HK-2 (cell line): ENCODE measurements around the gene SPINDOC.
A peak's percentile ranks its signal among the peaks of the same experiment; 100 is the strongest.
"Not testable (repeated sequence)": the region's sequence is repeated elsewhere in the genome, so short reads cannot be mapped to it uniquely, and the experiment has no call there.

ENCODE experiments used
- DNase-seq: peaks from one replicate; pipeline ENCODE4 v3.0.0-alpha.2; 2018; ENCODE audit not compliant: unreplicated experiment

Gene SPINDOC

DNA sequence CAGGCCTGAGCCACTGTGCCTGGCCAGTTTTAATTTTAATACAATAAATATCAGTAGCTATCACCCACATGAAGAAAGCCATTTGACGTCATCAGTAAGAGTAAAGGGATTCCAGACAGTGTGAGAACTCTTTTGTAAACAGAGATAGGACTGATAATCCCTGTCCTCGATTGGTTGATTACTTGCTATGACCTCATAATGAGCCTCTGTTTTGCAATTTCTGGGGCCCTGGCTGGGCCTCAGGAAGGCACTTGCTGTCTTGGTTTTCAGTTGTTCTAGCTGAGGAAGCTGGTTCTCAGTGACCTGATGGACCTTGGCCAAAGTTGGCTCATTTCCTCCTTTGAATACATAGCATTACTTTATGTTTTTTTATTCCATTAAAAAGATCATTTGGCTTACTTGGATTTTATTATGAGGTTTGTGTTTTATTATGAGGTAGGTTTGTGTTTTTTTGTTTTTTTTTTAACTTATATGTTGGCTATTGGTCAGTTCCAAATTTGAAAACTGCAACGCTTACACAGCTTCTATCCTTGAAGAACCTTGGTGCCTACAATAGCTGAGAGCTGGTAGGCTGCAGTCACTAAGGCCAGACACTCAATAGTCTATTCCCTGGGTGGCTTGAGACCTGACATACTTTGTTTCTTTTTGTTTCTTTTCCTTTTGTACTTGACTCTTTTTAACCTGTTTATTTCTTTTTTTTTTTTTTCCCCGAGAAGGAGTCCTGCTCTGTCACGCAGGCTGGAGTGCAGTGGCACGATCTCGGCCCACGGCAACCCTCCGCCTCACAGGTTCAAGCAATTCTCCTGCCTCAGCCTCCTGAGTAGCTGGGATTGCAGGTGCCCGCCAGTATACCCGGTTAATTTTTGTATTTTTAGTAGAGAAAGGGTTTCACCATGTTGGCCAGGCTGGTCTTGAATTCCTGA, 45.6 kb downstream of the SPINDOC start:
- DNase-seq, result no peak

DNA sequence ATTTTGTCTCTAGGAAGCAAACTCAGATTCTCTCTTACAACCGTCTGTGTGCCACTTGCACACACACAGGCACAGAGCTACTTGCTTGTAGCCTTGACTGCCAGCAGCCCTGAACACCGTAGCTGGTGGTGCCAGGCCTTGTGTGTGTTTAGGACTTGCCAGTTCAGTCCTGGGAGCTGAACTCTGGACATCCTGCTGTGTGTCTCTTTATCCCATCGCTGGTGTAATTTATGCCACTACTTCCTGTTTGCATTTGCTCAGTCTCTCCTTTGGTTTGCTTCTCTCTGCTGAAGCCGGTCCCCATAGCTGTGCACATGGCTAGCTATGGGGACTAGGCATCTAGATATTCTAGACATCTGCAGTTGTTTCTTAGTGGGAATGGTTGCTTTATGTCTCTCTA, 49.7 kb downstream of the SPINDOC start:
- DNase-seq, result no peak

DNA sequence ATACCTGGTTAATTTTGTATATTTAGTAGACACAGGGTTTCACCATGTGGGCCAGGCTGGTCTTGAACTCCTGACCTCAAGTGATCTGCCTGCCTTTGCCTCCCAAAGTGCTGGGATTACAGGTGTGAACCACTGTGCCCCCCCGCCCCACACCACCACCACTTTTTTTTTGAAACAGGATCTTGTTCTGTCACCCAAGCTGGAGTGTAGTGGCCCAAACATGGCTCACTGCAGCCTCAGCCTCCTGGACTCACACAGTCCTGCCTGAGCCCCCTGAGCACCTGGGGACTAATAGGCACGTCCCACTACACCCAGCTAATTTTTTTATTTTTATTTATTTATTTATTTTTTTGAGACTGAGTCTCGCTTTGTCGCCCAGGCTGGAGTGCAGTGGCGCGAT, 50.4 kb downstream of the SPINDOC start:
- DNase-seq, result not testable (repeated sequence)

DNA sequence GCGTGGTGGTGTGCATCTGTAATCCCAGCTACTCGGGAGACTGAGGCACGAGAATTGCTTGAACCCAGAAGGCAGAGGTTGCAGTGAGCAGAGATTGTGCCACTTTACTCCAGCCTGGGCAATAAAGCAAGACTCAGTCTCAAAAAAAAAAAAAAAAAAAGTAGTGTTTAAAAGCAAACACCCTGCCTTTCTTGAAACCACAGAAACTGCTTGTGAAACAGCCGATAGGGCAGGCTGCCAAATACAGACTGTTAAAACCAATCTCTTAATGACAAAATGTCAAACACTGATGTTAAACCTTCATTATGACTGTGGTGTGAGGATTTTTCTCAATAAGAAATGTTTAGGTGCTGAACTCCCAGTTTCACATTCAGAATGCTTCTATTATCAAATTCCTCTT, 53.0 kb downstream of the SPINDOC start:
- no peak for DNase-seq

DNA sequence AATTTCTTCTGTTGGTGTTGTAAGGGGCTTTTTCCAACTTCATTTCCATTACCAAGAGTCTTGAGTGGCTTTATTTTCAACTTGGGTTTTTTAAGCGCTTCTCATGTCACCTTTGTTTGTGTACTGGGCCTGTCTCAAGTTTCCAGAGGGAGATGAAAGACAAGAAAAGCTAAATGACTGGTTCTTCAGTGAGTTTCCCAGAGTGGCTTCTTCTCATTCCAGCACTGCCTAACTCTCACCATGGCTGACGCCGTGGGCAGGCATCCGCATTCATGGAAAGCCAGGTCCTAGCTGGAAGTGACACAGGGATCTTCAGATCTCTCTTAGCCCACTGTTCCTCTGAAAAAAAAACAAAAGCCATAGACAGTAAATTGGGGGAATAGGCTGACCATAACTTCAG, 54.3 kb downstream of the SPINDOC start:
- no peak for DNase-seq

DNA sequence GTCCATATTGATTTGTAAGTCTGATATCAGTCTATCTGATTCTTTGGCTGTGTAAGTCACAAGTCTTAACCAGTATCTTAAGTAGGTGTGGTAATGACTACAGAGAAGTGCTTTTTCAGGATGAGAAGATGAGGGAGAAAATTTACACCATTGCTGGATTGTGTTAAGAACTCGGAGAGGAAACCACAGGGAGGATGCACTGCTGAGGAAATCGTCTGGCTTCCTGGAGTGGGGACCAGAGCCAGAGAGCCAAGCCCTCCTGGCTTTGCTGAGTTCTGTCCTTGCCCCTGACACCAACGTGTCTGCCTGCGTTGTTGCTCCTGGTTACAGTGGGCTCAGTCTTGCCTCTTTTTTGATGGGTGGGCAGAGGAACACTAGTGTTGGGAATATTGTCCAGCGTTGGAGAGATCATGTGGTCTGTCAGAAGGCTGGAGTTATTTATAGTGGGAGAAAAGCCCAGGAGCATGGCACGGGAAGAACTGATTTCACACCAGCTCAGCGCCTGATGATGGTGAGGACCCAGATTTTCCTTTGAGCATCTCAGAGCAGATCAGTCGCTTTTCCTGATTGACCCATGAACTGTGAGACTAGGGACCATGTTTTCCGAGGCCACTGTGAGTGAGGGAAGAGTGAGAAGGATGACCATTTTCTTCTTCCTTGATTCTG, 55.3 kb downstream of the SPINDOC start:
- DNase-seq, result no peak

DNA sequence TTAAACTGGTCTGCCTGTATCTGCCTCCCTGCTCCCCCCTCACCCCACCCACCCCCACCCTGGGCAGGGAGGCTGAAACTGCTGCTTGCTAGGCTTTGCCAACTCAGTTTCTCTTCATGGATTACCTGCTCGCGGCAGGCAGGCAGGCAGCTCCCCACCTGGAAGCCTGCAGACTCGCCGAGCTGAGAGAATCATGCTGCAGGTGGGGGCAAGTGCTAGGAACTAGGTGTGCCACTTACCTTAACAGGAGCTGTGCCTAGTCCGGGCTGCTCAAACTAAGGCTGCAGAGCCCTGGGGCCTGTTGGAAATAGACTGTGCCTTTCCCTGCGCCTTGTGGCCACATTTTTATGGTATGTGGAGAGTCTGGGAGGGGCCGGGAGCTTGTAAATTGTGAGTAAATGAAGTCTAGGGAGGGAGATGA, 55.9 kb downstream of the SPINDOC start:
- DNase-seq, result no peak

DNA sequence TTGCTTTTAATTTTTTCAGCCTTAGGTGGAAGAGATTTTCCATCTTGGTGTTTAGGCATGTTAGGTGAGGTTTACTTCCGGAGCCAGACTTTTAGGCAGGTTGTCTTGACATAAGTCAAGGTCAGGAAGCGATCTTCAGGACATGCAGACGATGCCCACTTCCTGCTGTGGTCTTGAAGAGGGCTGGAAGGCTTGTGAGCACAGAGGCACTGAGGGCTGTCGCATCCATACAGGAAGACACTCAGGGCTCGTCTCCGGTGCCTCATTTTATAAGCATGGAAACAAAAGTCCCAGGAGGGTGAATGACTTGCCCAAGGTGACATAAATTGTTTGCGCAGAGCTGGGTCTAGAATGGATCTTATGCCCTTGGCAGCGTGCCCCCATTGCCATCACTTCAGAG, 56.4 kb downstream of the SPINDOC start:
- DNase-seq, result no peak

DNA sequence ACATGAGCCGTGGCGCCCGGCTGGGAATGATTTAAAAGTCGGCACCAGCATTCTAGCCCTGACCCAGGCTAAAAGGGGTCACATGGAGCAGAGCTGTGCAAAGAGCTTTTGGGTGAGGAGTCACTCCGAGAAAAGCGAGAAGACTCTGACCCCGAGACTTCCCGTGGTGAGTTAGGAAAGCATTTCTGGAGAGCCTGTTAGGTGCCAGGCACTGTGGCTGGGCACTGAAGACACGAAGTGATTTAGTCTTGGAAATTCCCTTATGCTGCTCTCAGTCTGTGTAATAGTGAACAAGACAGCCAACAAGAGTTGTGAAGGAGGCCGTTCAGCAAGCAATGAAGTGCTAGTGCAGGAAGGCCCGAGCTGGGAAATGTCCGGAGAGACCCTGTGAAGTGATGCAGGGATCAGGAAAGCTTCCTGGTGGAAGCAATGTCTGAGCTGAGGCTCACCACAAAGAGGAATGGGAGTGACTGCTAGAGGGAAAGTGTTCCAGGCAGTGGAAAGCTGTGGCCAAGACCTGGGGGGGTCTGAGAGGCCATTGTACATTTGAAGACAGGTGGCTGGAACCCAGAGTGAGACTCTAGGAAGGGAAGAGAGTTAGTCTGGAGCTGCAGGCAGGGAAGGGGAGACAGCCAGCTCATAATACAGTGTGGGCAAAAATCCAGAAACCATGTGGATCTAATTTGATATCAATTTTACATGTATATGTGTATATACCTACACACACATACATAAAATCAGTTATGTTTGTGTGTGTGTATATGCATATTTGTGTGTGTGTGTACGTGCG, 57.3 kb downstream of the SPINDOC start:
- DNase-seq, result no peak

DNA sequence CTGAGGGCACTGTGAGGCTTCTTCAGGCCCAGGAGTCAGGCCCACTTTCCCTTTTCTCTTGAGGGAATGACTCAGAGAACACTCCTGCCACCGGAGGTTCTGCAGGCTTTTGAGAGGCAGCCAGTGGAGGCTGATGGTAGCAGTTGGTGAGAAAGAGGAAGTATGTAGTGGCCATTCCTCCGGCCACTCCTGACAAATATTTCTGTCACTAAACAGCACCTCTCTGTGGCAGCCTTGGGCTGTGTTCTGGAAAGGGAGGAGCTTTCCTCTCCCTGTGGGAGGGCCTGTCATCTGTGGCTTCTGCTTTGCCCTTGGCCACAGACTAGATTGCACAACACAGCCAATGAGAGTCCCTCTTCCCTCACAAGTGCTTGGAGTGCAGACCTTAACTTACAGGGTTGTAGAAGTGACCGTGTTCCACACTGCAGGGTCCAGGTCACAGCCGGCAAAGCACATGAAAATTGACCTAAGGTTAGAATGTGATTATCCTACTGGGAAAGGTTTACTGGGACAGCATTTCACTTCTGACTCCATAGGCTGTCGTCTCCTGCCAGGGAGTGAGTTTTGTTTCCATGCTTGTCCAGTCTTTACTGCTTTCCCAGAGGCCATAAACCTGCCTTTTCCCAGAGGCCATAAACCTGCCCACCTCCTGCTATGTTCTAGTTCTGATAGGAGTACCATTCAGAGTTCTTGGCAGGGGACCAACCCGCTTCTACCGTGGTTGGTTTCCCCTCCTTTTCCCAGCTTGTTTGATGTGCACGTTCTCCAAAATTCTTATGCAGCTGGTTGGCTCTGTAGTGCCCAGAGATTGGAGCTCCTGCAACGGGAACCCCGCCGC, 58.9 kb downstream of the SPINDOC start:
- peak; percentile 74 for DNase-seq

DNA sequence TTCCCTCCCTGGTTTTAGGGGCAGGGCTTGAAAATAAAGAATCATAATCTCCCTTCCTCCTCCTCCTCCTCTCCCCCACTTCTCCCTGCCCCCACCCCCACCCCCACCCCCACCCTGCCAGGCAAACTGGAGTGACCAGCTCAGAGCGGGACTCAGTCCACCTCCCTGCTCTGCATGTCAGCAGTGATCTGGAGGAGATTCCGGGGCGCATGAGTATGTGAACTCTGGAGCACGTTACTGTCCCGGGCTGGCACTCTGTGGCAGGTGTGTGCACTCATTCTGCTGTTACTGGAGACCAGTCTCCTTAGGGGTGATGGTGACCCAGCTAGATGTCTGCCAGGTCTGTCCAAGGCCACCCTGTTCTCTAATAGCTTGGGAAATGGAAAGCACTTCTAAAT, 59.5 kb downstream of the SPINDOC start:
- DNase-seq, result no peak

DNA sequence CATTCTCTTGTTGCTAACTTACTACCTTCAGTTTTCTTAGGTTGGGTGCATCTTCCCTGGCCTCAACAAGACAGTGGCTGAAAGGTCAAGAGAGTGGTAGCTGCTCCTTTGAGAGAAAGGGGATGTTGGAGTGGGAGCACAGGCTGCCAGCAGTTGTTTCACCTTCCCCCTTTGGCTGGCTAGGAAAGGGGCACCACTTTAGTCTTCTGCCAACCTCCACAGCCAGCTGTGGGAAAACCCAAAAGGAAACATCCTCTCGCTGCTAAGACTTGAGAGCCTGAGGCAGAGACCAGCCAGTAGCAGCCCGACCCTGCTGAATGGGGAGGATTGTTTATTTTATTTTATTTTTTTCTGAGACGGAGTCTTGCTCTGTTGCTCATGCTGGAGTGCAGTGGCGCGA, 60.1 kb downstream of the SPINDOC start:
- no peak for DNase-seq

DNA sequence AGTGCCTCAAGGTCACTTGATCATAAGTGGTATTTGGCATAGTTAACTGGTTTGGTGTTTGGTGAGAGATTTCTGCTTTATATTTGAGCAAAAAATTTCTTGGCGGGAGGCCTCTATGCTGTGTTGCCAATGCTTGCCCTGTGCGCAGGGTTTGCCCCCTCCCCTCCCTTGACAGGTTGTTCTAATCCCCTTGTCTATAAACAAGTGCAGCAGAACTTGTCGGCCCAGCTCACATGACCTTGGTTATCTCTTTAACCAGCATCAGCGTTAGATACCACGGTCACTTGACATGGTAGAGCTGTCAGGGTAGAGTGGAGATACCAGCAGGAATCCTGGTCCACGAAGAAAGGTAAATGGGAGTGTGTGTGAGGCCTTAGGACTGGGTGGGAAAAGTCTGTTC, 61.3 kb downstream of the SPINDOC start:
- DNase-seq, result no peak

DNA sequence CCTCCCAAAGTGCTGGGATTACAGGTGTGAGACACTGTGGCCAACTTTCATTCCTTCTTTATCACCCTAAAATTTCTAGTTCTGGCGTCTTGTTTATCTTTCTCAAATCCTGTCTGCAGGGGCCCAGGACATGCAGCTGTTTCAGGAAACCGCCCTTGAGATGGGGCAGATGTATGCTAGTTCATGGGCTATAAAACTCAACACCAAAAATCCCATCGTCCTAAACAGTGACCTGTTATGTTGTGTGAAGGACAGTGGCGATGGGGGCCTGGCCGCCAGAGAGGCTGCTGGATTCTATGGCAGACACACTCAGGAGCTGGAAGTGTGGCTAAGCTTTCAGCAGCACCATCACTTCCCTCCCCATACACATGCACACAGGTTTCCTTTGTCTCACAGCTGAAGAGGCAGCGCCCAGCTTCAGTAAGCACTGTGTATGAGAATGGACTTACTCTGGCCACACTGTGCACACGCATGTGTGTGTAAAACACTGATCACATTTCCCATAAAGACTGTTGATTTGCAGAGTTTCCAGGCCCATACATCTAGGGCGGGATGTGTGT, 62.3 kb downstream of the SPINDOC start:
- DNase-seq, result no peak

DNA sequence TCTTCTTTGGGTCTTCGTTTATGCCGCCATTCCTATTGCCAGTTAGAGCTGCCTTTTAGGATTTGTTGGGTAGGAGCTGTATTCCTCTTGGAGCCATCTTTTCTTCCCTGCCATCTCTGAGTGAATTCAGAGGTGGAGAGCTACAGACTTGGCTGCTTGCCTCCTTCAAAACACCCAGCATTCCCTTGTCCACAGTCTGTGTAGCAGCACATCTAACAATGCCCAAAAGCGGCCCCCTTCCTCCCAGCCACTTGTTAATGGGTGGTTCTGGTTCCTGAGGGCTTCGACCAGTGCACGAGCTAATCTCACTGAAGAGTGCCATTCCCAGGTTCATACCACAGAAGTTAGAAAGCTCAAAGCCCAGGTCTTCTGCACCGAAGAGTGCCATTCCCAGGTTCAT, 63.4 kb downstream of the SPINDOC start:
- DNase-seq, result no peak
